Choroid plexus epithelial cell (primary cell): Measurements from ENCODE around the gene CCDC174.

Source experiments
- DNase-seq: peaks from one replicate; pipeline ENCODE4 v3.0.0-alpha.2; 2010; ENCODE audit warnings: low read depth
- H3K4me3 ChIP-seq: 2 replicates; pipeline ENCODE4 v1.5.1; 2011; ENCODE audit warnings: low read depth, mild to moderate bottlenecking, control low read depth, low read length, moderate library complexity
- CTCF ChIP-seq: conservative IDR thresholded peaks from 2 replicates; pipeline ENCODE4 v1.5.1; 2011; ENCODE audit warnings: low read depth, mild to moderate bottlenecking, control low read depth, inconsistent platforms, low read length, moderate library complexity

The CCDC174 gene

GRCh38 chr3:14617508-14618023, 34.0 kb upstream of the CCDC174 start:
- no peak for DNase-seq
- no peak overlapping the region for H3K4me3 ChIP-seq
- no peak for TF ChIP-seq CTCF

GRCh38 chr3:14619605-14620004, 32.0 kb upstream of the CCDC174 start:
- DNase-seq, result no peak
- no peak for TF ChIP-seq CTCF
- H3K4me3 ChIP-seq, result no peak overlapping the region

DNA sequence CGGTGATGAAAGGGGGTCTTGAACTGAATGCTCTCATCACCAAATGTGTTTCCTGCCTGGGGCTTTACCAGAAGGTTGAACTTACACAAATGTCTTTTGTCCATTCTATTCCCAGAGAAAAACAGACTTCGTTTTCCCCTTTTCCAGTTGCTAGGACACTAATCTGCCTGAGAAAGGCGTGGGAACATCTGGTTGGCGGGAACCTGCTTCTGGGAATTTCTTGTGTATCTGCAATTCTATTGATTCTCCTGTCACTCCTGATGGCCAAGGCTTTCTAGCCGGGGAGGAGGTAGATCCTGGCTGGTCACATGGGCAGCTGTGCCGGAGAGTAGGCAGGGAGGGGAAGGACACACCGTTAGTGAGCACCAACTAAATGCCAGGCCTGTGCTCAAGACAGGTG, 31.1 kb upstream of the CCDC174 start:
- H3K4me3 ChIP-seq, result no peak overlapping the region
- DNase-seq, result no peak
- no peak for TF ChIP-seq CTCF

GRCh38 chr3:14621093-14621492, 30.5 kb upstream of the CCDC174 start:
- H3K4me3 ChIP-seq, result no peak overlapping the region
- no peak for TF ChIP-seq CTCF
- no peak for DNase-seq

DNA sequence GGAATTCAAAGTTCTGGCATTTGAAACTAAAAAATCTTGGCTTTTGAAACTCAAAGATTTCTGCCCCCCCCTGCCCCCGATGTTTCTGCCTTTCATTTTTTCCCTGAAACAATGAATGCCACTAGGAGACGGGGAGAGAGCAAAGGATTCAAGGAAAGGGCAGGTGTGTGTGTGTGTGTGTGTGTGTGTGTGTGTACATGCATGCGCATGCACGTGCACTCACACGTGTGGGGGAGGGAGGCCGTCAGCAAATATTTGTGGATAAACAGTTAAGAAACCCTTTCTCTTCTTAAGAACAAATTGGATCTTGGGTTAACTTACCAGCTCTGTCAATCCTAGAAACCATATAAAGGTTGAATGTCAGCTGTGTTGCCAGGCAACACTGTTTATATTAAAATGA, 29.2 kb upstream of the CCDC174 start:
- DNase-seq, result no peak
- H3K4me3 ChIP-seq, result no peak overlapping the region
- no peak for TF ChIP-seq CTCF

DNA sequence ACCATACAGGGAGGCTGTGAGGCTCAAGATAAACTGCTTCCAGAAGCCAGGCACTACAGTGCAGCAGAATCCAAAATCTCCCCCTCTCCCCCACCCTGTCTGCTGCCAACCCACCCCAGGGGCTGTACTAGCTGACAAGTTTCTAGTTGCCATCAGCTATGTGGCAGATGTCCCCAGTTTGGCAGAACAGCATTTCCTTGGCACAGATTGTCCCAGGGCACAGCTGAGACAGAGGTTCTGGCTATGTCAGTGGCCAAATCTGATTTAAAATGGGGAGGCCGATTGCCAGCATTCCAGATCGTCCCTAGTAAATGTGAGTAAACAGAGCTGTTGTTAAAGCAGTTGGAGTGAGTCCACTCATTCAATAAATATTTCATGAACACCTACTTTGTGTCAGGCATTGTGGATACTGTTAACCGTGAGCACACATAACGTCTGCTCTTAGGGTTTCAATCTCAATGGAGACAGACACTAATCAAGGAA, 28.0 kb upstream of the CCDC174 start:
- no peak overlapping the region for H3K4me3 ChIP-seq
- DNase-seq, result no peak
- no peak for TF ChIP-seq CTCF

DNA sequence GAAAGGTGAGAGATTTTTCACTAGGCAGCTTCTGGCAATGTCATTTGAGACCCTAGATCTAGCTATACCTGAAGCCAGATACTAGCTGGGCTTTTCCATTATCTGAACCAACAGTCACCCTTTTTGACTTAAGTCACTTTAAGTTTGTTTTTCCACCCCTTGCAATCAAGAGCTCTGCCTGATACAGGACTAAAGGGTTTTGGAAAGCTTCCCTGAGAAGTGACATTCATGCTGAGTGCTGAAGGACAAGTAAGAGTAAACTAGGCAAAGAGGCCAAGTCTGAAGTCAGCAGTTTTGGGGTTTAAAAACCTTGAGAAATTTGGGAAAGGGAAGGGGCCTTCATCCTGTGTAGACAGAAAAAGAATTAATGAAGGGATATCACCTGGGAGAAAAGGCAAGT, 27.1 kb upstream of the CCDC174 start:
- TF ChIP-seq CTCF, result no peak
- DNase-seq, result no peak

More for the DNA sequence above, 27.1 kb upstream of the CCDC174 start:
- no peak overlapping the region for H3K4me3 ChIP-seq
